ENCODE results near the gene GET4. TPM values are rescaled to one million over a fixed set of nuclear protein-coding genes. Genes with fewer than 3 reads are reported as not detected.
A peak's percentile ranks its signal among the peaks of the same experiment; 100 is the strongest.

GET4 gene
- total RNA-seq, 1 donor from 2014 or later = 44.5 TPM

DNA sequence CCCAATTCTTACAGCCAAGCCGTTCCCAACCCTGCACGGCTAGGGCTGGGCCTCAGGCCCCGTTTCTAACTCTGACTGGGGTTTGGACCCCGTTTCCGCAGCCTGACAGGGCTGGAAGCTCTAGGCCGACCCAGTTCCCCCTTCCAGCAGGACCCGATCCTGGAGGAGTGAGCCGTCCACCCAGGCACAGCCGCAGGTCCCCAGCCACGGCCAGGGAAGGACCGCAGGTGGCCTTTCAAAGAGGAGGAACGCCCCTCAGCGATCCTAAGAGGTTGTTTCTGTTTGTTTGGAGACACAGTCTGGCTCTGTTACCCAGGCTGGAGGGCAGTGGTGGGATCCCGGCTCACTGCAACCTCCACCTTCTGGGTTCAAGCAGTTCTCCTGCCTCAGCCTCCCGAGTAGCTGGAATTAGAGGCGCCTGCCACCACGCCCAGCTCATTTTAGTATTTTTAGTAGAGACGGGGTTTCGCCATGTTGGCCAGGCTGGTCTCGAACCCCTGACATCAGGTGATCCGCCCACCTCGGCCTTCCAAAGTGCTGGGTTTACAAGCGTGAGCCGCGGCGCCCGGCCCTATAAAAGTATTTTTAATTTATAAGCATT, 778 bp upstream of the GET4 start:
- peak overlapping the region; percentile 27 for H3K4me3 ChIP-seq (ENCODE audit: low read depth, low read length)
- no peaks in the 10 kb centered on the region for H3K27me3 ChIP-seq (ENCODE audit: control insufficient read depth, insufficient read depth, low read length)
- peaks cover 16% of the 10 kb centered on the region for H3K36me3 ChIP-seq (ENCODE audit: control insufficient read depth, insufficient read depth, low read length)
- FAIRE-seq (no peak), DNase-seq (ENCODE audit: low read depth) (no peak)
- TF ChIP-seq, protein P1, sequence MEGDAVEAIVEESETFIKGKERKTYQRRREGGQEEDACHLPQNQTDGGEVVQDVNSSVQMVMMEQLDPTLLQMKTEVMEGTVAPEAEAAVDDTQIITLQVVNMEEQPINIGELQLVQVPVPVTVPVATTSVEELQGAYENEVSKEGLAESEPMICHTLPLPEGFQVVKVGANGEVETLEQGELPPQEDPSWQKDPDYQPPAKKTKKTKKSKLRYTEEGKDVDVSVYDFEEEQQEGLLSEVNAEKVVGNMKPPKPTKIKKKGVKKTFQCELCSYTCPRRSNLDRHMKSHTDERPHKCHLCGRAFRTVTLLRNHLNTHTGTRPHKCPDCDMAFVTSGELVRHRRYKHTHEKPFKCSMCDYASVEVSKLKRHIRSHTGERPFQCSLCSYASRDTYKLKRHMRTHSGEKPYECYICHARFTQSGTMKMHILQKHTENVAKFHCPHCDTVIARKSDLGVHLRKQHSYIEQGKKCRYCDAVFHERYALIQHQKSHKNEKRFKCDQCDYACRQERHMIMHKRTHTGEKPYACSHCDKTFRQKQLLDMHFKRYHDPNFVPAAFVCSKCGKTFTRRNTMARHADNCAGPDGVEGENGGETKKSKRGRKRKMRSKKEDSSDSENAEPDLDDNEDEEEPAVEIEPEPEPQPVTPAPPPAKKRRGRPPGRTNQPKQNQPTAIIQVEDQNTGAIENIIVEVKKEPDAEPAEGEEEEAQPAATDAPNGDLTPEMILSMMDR (IDR thresholded peaks at IDR 0.05; ENCODE audit: insufficient read depth, low read length, severe bottlenecking) = no peak

DNA sequence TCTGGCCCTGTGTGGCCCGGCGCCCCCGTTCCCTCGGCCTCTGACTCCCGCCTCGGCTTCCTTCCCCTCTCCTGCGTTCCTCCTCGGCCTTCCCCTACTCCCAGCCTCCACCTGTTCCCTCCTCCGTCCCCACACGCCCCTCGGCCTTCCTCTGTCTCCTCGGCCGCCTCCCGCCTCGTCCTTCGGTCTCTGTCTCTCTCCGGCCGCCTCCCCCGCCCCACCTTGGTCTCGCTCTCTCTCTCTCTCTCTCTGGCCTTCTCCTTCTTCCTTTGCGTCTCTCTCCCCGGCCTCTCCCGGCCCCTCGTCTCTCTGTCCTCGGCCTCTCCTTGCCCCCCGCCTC, 588 bp downstream of the GET4 start:
- FAIRE-seq = no peak
- TF ChIP-seq, protein P1 (IDR thresholded peaks at IDR 0.05; ENCODE audit: insufficient read depth, low read length, severe bottlenecking) = no peak

DNA sequence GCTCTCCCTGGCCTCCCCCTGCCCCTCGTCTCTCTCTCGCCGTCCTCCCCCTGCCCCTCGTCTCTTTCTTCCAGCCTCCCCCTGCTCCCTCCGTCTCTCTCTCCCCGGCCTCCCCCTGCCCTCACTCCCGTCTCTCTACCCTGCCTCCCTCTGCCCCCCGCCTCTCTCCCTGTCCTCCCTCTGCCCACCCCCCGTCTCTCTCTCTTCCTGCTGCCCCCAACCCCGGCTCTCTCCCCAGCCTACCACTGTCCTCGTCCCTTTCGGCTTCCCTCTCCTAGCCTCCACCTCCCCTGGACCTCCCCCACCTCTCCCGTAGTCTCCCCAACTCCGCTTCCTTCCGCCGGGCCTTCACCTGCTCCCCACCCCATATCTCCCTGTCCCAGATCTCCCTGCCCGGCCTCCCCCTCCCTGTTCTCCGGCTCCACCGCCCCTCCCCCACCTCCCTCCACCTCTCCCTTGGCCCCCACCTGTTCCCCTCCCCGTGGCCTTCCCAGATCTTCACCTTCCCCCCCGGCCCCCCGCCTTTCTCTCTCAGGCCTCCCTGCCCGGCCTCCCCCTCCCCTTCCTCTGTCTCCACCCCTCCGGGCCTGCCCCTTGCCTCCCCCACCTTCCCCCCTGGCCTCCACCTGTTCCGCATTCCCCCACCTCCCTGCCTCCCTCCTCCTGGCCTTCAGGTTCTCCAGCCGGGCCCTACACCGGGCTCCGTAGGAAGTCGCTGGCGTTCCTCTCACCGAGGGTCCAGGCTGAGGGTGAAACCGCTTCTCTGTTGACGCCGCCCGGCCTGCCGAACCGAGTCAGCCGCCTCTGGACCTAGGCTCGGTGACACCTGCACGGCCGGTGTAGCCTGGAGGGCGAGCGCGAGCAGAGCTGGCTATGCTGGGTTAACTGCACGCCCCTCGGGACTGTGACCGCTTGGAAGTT, 1.2 kb downstream of the GET4 start:
- H3K36me3 ChIP-seq (ENCODE audit: control insufficient read depth, insufficient read depth, low read length) = peaks cover 12% of the 10 kb centered on the region
- DNase-seq (ENCODE audit: low read depth) (no peak), FAIRE-seq (no peak)
- H3K4me3 ChIP-seq (ENCODE audit: low read depth, low read length) = peak overlapping the region; percentile 92
- TF ChIP-seq, protein P1 (IDR thresholded peaks at IDR 0.05; ENCODE audit: insufficient read depth, low read length, severe bottlenecking) = no peak
- H3K27me3 ChIP-seq (ENCODE audit: control insufficient read depth, insufficient read depth, low read length) = no peaks in the 10 kb centered on the region

More for the DNA sequence above, 588 bp downstream of the GET4 start:
- no peaks in the 10 kb centered on the region for H3K27me3 ChIP-seq (ENCODE audit: control insufficient read depth, insufficient read depth, low read length)
- no peak for DNase-seq (ENCODE audit: low read depth)
- peak overlapping the region; percentile 92 for H3K4me3 ChIP-seq (ENCODE audit: low read depth, low read length)
- H3K36me3 ChIP-seq (ENCODE audit: control insufficient read depth, insufficient read depth, low read length) = peaks cover 15% of the 10 kb centered on the region

DNA sequence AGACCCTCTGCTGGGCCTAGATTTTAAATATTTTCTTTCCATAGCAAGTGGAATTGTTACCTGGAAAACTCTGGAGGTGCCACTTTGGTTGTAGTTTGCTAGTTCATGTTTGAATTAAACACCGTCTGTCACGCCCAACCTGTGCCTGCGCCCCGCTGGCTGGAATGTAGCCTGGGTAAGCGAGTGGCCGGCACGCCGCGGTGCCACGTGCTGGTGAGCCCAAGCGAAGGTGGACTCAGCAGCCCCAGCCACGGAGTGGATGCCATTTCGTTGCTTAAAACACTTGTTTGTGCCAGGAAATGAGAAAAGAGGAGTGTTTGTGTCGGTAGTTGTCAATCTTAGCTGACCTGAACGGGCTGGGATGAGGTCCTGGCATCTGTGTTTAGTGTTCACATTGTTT, 2.7 kb downstream of the GET4 start:
- H3K27me3 ChIP-seq (ENCODE audit: control insufficient read depth, insufficient read depth, low read length) = no peaks in the 10 kb centered on the region
- peaks cover 9% of the 10 kb centered on the region for H3K36me3 ChIP-seq (ENCODE audit: control insufficient read depth, insufficient read depth, low read length)
- FAIRE-seq = no peak
- TF ChIP-seq, protein P1 (IDR thresholded peaks at IDR 0.05; ENCODE audit: insufficient read depth, low read length, severe bottlenecking) = no peak
- DNase-seq (ENCODE audit: low read depth) = no peak
- no peak overlapping the region for H3K4me3 ChIP-seq (ENCODE audit: low read depth, low read length)

DNA sequence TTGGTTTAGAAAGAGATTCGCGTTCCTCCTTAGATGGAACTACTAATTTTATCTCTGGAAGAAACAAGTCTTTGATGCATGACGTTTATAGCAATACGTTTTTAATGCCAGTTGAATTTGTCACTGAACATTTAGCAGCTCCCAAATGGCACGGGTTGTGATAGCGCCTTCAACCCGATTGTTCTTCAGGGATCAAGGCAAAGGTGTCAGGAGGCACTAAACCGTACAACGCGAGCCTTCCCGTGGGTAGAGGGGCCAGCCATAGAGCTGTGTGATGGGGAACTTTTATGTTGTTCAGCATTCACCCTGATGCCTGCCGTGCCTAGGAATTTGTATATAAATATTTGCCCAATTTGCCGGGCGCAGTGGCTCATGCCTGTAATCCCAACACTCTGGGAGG, 3.4 kb downstream of the GET4 start:
- TF ChIP-seq, protein P1 (IDR thresholded peaks at IDR 0.05; ENCODE audit: insufficient read depth, low read length, severe bottlenecking) = no peak
- Histone ChIP-seq H3K27me3 (ENCODE audit: control insufficient read depth, insufficient read depth, low read length) (no peaks in the 10 kb centered on the region), H3K4me3 (ENCODE audit: low read depth, low read length) (no peak overlapping the region), H3K36me3 (ENCODE audit: control insufficient read depth, insufficient read depth, low read length) (peaks cover 9% of the 10 kb centered on the region)
- FAIRE-seq (no peak), DNase-seq (ENCODE audit: low read depth) (no peak)
